Karpas-422 (cell line): ENCODE measurements around the gene RESF1. TPM values are rescaled to one million over a fixed set of nuclear protein-coding genes. Genes with fewer than 3 reads are reported as not detected.
"Not testable (repeated sequence)": the region's sequence is repeated elsewhere in the genome, so short reads cannot be mapped to it uniquely, and the experiment has no call there.

Experiments used
- DNase-seq: peaks from one replicate; pipeline ENCODE4 v3.0.0-alpha.2; 2015
- H2AFZ ChIP-seq: fragments of 200-600 bp; sonication (generic); 2 replicates; pipeline ENCODE4 v1.6.1; 2014; ENCODE audit warnings: antibody characterized with exemption, low read length, mixed read lengths
- H3K27ac ChIP-seq: fragments of 200-600 bp; sonication (generic); 2 replicates; pipeline ENCODE4 v1.5.1; 2014; ENCODE audit warnings: mild to moderate bottlenecking, low read length, moderate library complexity
- H3K27me3 ChIP-seq: fragments of 200-600 bp; sonication (generic); 2 replicates; pipeline ENCODE4 v1.6.1; 2014; ENCODE audit warnings: low read length, mixed read lengths
- H3K36me3 ChIP-seq: fragments of 200-600 bp; sonication (generic); 2 replicates; pipeline ENCODE4 v1.6.1; 2014; ENCODE audit warnings: low read length, mixed read lengths; ENCODE audit not compliant: insufficient read depth
- H3K4me1 ChIP-seq: fragments of 200-600 bp; sonication (generic); 2 replicates; pipeline ENCODE4 v1.6.1; 2014; ENCODE audit warnings: mild to moderate bottlenecking, low read length, mixed read lengths
- H3K4me2 ChIP-seq: fragments of 200-600 bp; sonication (generic); 2 replicates; pipeline ENCODE4 v1.6.1; 2014; ENCODE audit warnings: low read length, low read depth, mild to moderate bottlenecking; ENCODE audit not compliant: poor library complexity, severe bottlenecking
- H3K4me3 ChIP-seq: fragments of 200-600 bp; sonication (generic); 2 replicates; pipeline ENCODE4 v1.5.1; 2014; ENCODE audit warnings: mild to moderate bottlenecking, antibody characterized with exemption, low read length, mixed read lengths
- H3K79me2 ChIP-seq: fragments of 200-600 bp; sonication (generic); 2 replicates; pipeline ENCODE4 v1.6.1; 2014; ENCODE audit warnings: mild to moderate bottlenecking, low read length, mixed read lengths
- H3K9ac ChIP-seq: fragments of 200-600 bp; sonication (generic); 2 replicates; pipeline ENCODE4 v1.6.0; 2014; ENCODE audit warnings: low read length
- H3K9me2 ChIP-seq: fragments of 200-600 bp; sonication (generic), shearing (Covaris generic); replicated peaks from 2 replicates; pipeline ENCODE4 v1.6.0; 2014; ENCODE audit warnings: mild to moderate bottlenecking, low read length, moderate library complexity; ENCODE audit not compliant: insufficient read depth
- H3K9me3 ChIP-seq: fragments of 300-700, 200-600 bp; sonication (generic); 2 replicates; pipeline ENCODE4 v1.6.1; 2014; ENCODE audit warnings: low read length, mixed read lengths
- H4K20me1 ChIP-seq: fragments of 200-600 bp; sonication (generic); 2 replicates; pipeline ENCODE4 v1.6.1; 2014; ENCODE audit warnings: mild to moderate bottlenecking, antibody characterized with exemption, low read length, low read depth; ENCODE audit not compliant: insufficient read depth
- total RNA-seq: library from RNA; depleted of rRNA; stranded (reverse); fragments of >200 nt; shearing (Covaris generic); gene quantifications from 2 replicates; pipeline ENCODE4 v1.2.3, GENCODE V29; 2014; ENCODE audit warnings: low replicate concordance

Gene RESF1
- total RNA-seq, 1 experiment from 2014 or later = 14.0 TPM

GRCh38 chr12:31931796-31932715, 27.2 kb upstream of the RESF1 start:
- Histone ChIP-seq H3K9ac (no peak overlapping the region), H4K20me1 (no peaks in the 10 kb centered on the region), H3K4me1 (0 out of 2 replicates have a peak, but pooled peaks cover 3% of the 10 kb centered on the region), H3K4me2 (no peak overlapping the region), H3K9me2 (no peaks in the 10 kb centered on the region), H3K9me3 (no peaks in the 10 kb centered on the region), H3K27ac (no peak overlapping the region), H2AFZ (no peak overlapping the region), H3K79me2 (no peaks in the 10 kb centered on the region), H3K27me3 (no peaks in the 10 kb centered on the region), H3K4me3 (no peak overlapping the region), H3K36me3 (no peaks in the 10 kb centered on the region)
- no peak for DNase-seq

GRCh38 chr12:31944299-31944698, 14.9 kb upstream of the RESF1 start:
- no peak overlapping the region for H3K27ac ChIP-seq
- H3K79me2 ChIP-seq = no peaks in the 10 kb centered on the region
- no peak overlapping the region for H2AFZ ChIP-seq
- no peak overlapping the region for H3K4me2 ChIP-seq
- no peaks in the 10 kb centered on the region for H3K4me1 ChIP-seq
- no peaks in the 10 kb centered on the region for H3K36me3 ChIP-seq
- H3K27me3 ChIP-seq = no peaks in the 10 kb centered on the region
- H3K9me2 ChIP-seq = no peaks in the 10 kb centered on the region
- H3K4me3 ChIP-seq = no peak overlapping the region
- no peaks in the 10 kb centered on the region for H3K9me3 ChIP-seq
- no peaks in the 10 kb centered on the region for H4K20me1 ChIP-seq
- H3K9ac ChIP-seq = no peak overlapping the region
- no peak for DNase-seq

GRCh38 chr12:31947971-31948370, 11.2 kb upstream of the RESF1 start:
- Histone ChIP-seq H3K36me3 (no peaks in the 10 kb centered on the region), H3K79me2 (no peaks in the 10 kb centered on the region), H3K27ac (no peak overlapping the region), H3K9me3 (no peaks in the 10 kb centered on the region), H3K9me2 (no peaks in the 10 kb centered on the region), H3K4me1 (peaks cover 8% of the 10 kb centered on the region), H2AFZ (no peak overlapping the region), H3K4me2 (no peak overlapping the region), H3K9ac (no peak overlapping the region), H3K27me3 (no peaks in the 10 kb centered on the region), H4K20me1 (no peaks in the 10 kb centered on the region), H3K4me3 (no peak overlapping the region)
- DNase-seq = no peak

- not testable (repeated sequence) for H3K79me2 ChIP-seq, H3K9me2 ChIP-seq, H3K4me1 ChIP-seq, H3K27ac ChIP-seq, H3K9ac ChIP-seq, H3K4me2 ChIP-seq, H3K27me3 ChIP-seq, H3K4me3 ChIP-seq, H3K36me3 ChIP-seq, DNase-seq, H3K9me3 ChIP-seq, H4K20me1 ChIP-seq, H2AFZ ChIP-seq
Measured at GRCh38 chr12:31948697-31949359, 10.4 kb upstream of the RESF1 start.

GRCh38 chr12:31950088-31950487, 9.1 kb upstream of the RESF1 start:
- Histone ChIP-seq H3K27ac (no peak overlapping the region), H3K79me2 (no peaks in the 10 kb centered on the region), H3K36me3 (no peaks in the 10 kb centered on the region), H3K4me3 (no peak overlapping the region), H2AFZ (no peak overlapping the region), H3K4me1 (peaks cover 8% of the 10 kb centered on the region), H3K4me2 (no peak overlapping the region), H3K27me3 (no peaks in the 10 kb centered on the region), H3K9me3 (no peaks in the 10 kb centered on the region), H4K20me1 (no peaks in the 10 kb centered on the region), H3K9ac (no peak overlapping the region), H3K9me2 (no peaks in the 10 kb centered on the region)
- DNase-seq = no peak

GRCh38 chr12:31950492-31950891, 8.7 kb upstream of the RESF1 start:
- no peak overlapping the region for H3K27ac ChIP-seq
- no peaks in the 10 kb centered on the region for H3K36me3 ChIP-seq
- peaks cover 8% of the 10 kb centered on the region for H3K4me1 ChIP-seq
- H4K20me1 ChIP-seq = no peaks in the 10 kb centered on the region
- H3K9me2 ChIP-seq = no peaks in the 10 kb centered on the region
- H3K4me2 ChIP-seq = no peak overlapping the region
- no peak overlapping the region for H3K9ac ChIP-seq
- DNase-seq = no peak
- no peak overlapping the region for H2AFZ ChIP-seq
- H3K27me3 ChIP-seq = no peaks in the 10 kb centered on the region
- H3K4me3 ChIP-seq = no peak overlapping the region
- no peaks in the 10 kb centered on the region for H3K9me3 ChIP-seq
- no peaks in the 10 kb centered on the region for H3K79me2 ChIP-seq

- Histone ChIP-seq H3K79me2 (no peaks in the 10 kb centered on the region), H3K9me3 (no peaks in the 10 kb centered on the region), H3K36me3 (no peaks in the 10 kb centered on the region), H3K9me2 (no peaks in the 10 kb centered on the region), H3K9ac (no peak overlapping the region), H3K4me2 (no peak overlapping the region), H2AFZ (no peak overlapping the region), H3K4me3 (no peak overlapping the region), H3K4me1 (peaks cover 8% of the 10 kb centered on the region), H3K27ac (no peak overlapping the region), H3K27me3 (no peaks in the 10 kb centered on the region), H4K20me1 (no peaks in the 10 kb centered on the region)
- DNase-seq = no peak
Measured at GRCh38 chr12:31951008-31951407, 8.2 kb upstream of the RESF1 start.

- Histone ChIP-seq H3K27ac (no peak overlapping the region), H3K9ac (no peak overlapping the region), H3K9me3 (no peaks in the 10 kb centered on the region), H3K79me2 (no peaks in the 10 kb centered on the region), H3K4me3 (no peak overlapping the region), H4K20me1 (no peaks in the 10 kb centered on the region), H3K4me2 (no peak overlapping the region), H3K9me2 (no peaks in the 10 kb centered on the region), H3K4me1 (peaks cover 8% of the 10 kb centered on the region), H3K27me3 (no peaks in the 10 kb centered on the region), H3K36me3 (no peaks in the 10 kb centered on the region), H2AFZ (no peak overlapping the region)
- DNase-seq = no peak
Measured at GRCh38 chr12:31951939-31952338, 7.3 kb upstream of the RESF1 start.
